ENCODE data around the gene AKR1A1.

The AKR1A1 gene

GRCh38 chr1:45544530-45544929, 6.1 kb upstream of the AKR1A1 start:
- Histone ChIP-seq H3K36me3 (ENCODE audit: control insufficient read depth in 1 of 2, insufficient read depth in 2 of 2, low read length in 2 of 2) (no peaks in the 10 kb centered on the region), H3K27me3 (ENCODE audit: control insufficient read depth in 1 of 2, insufficient read depth in 2 of 2, low read length in 2 of 2) (no peaks in the 10 kb centered on the region), H3K9ac (ENCODE audit: low read depth in 1 of 2, low read length in 2 of 2) (no peak overlapping the region), H3K27ac (ENCODE audit: low read depth, low read length) (peak overlapping the region; percentile 35), H3K4me3 (ENCODE audit: low read depth in 1 of 2, low read length in 2 of 2) (no peak overlapping the region), H3K4me1 (ENCODE audit: control insufficient read depth in 1 of 2, insufficient read depth in 2 of 2, low read length in 2 of 2) (peaks cover 27 to 34% of the 10 kb centered on the region in 2 donors), H3K9me3 (ENCODE audit: control insufficient read depth in 1 of 2, low read length in 2 of 2) (no peaks in the 10 kb centered on the region)

GRCh38 chr1:45545019-45545493, 5.6 kb upstream of the AKR1A1 start:
- H3K36me3 ChIP-seq (ENCODE audit: control insufficient read depth in 1 of 2, insufficient read depth in 2 of 2, low read length in 2 of 2), result no peaks in the 10 kb centered on the region
- no peak overlapping the region for H3K4me3 ChIP-seq (ENCODE audit: low read depth in 1 of 2, low read length in 2 of 2)
- H3K4me1 ChIP-seq (ENCODE audit: control insufficient read depth in 1 of 2, insufficient read depth in 2 of 2, low read length in 2 of 2), result peaks cover 27 to 34% of the 10 kb centered on the region in 2 donors
- H3K9ac ChIP-seq (ENCODE audit: low read depth in 1 of 2, low read length in 2 of 2), result peak overlapping the region in 1 of 2 donors; percentile 43
- no peak overlapping the region for H3K27ac ChIP-seq (ENCODE audit: low read depth, low read length)
- no peaks in the 10 kb centered on the region for H3K9me3 ChIP-seq (ENCODE audit: control insufficient read depth in 1 of 2, low read length in 2 of 2)
- H3K27me3 ChIP-seq (ENCODE audit: control insufficient read depth in 1 of 2, insufficient read depth in 2 of 2, low read length in 2 of 2), result no peaks in the 10 kb centered on the region

GRCh38 chr1:45545553-45546310, 4.9 kb upstream of the AKR1A1 start:
- Histone ChIP-seq H3K4me1 (ENCODE audit: control insufficient read depth in 1 of 2, insufficient read depth in 2 of 2, low read length in 2 of 2) (peaks cover 31 to 38% of the 10 kb centered on the region in 2 donors), H3K27me3 (ENCODE audit: control insufficient read depth in 1 of 2, insufficient read depth in 2 of 2, low read length in 2 of 2) (no peaks in the 10 kb centered on the region), H3K9ac (ENCODE audit: low read depth in 1 of 2, low read length in 2 of 2) (peak overlapping the region in 1 of 2 donors; percentile 43), H3K4me3 (ENCODE audit: low read depth in 1 of 2, low read length in 2 of 2) (no peak overlapping the region), H3K27ac (ENCODE audit: low read depth, low read length) (no peak overlapping the region), H3K36me3 (ENCODE audit: control insufficient read depth in 1 of 2, insufficient read depth in 2 of 2, low read length in 2 of 2) (no peaks in the 10 kb centered on the region), H3K9me3 (ENCODE audit: control insufficient read depth in 1 of 2, low read length in 2 of 2) (no peaks in the 10 kb centered on the region)

GRCh38 chr1:45551684-45552083, 1.1 kb downstream of the AKR1A1 start:
- Histone ChIP-seq H3K27me3 (ENCODE audit: control insufficient read depth in 1 of 2, insufficient read depth in 2 of 2, low read length in 2 of 2) (no peaks in the 10 kb centered on the region), H3K27ac (ENCODE audit: low read depth, low read length) (no peak overlapping the region), H3K36me3 (ENCODE audit: control insufficient read depth in 1 of 2, insufficient read depth in 2 of 2, low read length in 2 of 2) (peaks cover 0 to 6% of the 10 kb centered on the region in 2 donors), H3K9ac (ENCODE audit: low read depth in 1 of 2, low read length in 2 of 2) (peak overlapping the region; percentile 76 to 86), H3K4me1 (ENCODE audit: control insufficient read depth in 1 of 2, insufficient read depth in 2 of 2, low read length in 2 of 2) (peaks cover 9 to 25% of the 10 kb centered on the region in 2 donors), H3K4me3 (ENCODE audit: low read depth in 1 of 2, low read length in 2 of 2) (peak overlapping the region; percentile 88 to 90), H3K9me3 (ENCODE audit: control insufficient read depth in 1 of 2, low read length in 2 of 2) (no peaks in the 10 kb centered on the region)

GRCh38 chr1:45552331-45552730, 1.7 kb downstream of the AKR1A1 start:
- H3K27ac ChIP-seq (ENCODE audit: low read depth, low read length), result no peak overlapping the region
- H3K9ac ChIP-seq (ENCODE audit: low read depth in 1 of 2, low read length in 2 of 2), result peak overlapping the region in 1 of 2 donors; percentile 76

GRCh38 chr1:45554198-45554597, 3.6 kb downstream of the AKR1A1 start:
- no peak overlapping the region for H3K4me3 ChIP-seq (ENCODE audit: low read depth in 1 of 2, low read length in 2 of 2)
- no peak overlapping the region for H3K27ac ChIP-seq (ENCODE audit: low read depth, low read length)
- peaks cover 20 to 39% of the 10 kb centered on the region in 2 donors for H3K4me1 ChIP-seq (ENCODE audit: control insufficient read depth in 1 of 2, insufficient read depth in 2 of 2, low read length in 2 of 2)
- H3K36me3 ChIP-seq (ENCODE audit: control insufficient read depth in 1 of 2, insufficient read depth in 2 of 2, low read length in 2 of 2), result peaks cover 0 to 6% of the 10 kb centered on the region in 2 donors
- H3K27me3 ChIP-seq (ENCODE audit: control insufficient read depth in 1 of 2, insufficient read depth in 2 of 2, low read length in 2 of 2), result no peaks in the 10 kb centered on the region
- H3K9me3 ChIP-seq (ENCODE audit: control insufficient read depth in 1 of 2, low read length in 2 of 2), result no peaks in the 10 kb centered on the region
- no peak overlapping the region for H3K9ac ChIP-seq (ENCODE audit: low read depth in 1 of 2, low read length in 2 of 2)

More at GRCh38 chr1:45552331-45552730, 1.7 kb downstream of the AKR1A1 start:
- Histone ChIP-seq H3K9me3 (ENCODE audit: control insufficient read depth in 1 of 2, low read length in 2 of 2) (no peaks in the 10 kb centered on the region), H3K4me3 (ENCODE audit: low read depth in 1 of 2, low read length in 2 of 2) (peak overlapping the region; percentile 20 to 88), H3K36me3 (ENCODE audit: control insufficient read depth in 1 of 2, insufficient read depth in 2 of 2, low read length in 2 of 2) (peaks cover 0 to 6% of the 10 kb centered on the region in 2 donors), H3K4me1 (ENCODE audit: control insufficient read depth in 1 of 2, insufficient read depth in 2 of 2, low read length in 2 of 2) (peaks cover 12 to 29% of the 10 kb centered on the region in 2 donors), H3K27me3 (ENCODE audit: control insufficient read depth in 1 of 2, insufficient read depth in 2 of 2, low read length in 2 of 2) (no peaks in the 10 kb centered on the region)

- Histone ChIP-seq H3K4me3 (ENCODE audit: low read depth in 1 of 2, low read length in 2 of 2) (no peak overlapping the region), H3K4me1 (ENCODE audit: control insufficient read depth in 1 of 2, insufficient read depth in 2 of 2, low read length in 2 of 2) (peaks cover 20 to 31% of the 10 kb centered on the region in 2 donors), H3K27me3 (ENCODE audit: control insufficient read depth in 1 of 2, insufficient read depth in 2 of 2, low read length in 2 of 2) (no peaks in the 10 kb centered on the region), H3K9ac (ENCODE audit: low read depth in 1 of 2, low read length in 2 of 2) (peak overlapping the region in 1 of 2 donors; percentile 33), H3K36me3 (ENCODE audit: control insufficient read depth in 1 of 2, insufficient read depth in 2 of 2, low read length in 2 of 2) (peaks cover 5 to 23% of the 10 kb centered on the region in 2 donors), H3K27ac (ENCODE audit: low read depth, low read length) (no peak overlapping the region), H3K9me3 (ENCODE audit: control insufficient read depth in 1 of 2, low read length in 2 of 2) (no peaks in the 10 kb centered on the region)
Observed at GRCh38 chr1:45557422-45557944, 6.9 kb downstream of the AKR1A1 start.

GRCh38 chr1:45563843-45564242, 13.2 kb downstream of the AKR1A1 start:
- peaks cover 36 to 52% of the 10 kb centered on the region in 2 donors for H3K36me3 ChIP-seq (ENCODE audit: control insufficient read depth in 1 of 2, insufficient read depth in 2 of 2, low read length in 2 of 2)
- no peaks in the 10 kb centered on the region for H3K9me3 ChIP-seq (ENCODE audit: control insufficient read depth in 1 of 2, low read length in 2 of 2)
- no peak overlapping the region for H3K27ac ChIP-seq (ENCODE audit: low read depth, low read length)
- no peaks in the 10 kb centered on the region for H3K27me3 ChIP-seq (ENCODE audit: control insufficient read depth in 1 of 2, insufficient read depth in 2 of 2, low read length in 2 of 2)
- H3K9ac ChIP-seq (ENCODE audit: low read depth in 1 of 2, low read length in 2 of 2), result no peak overlapping the region
- no peak overlapping the region for H3K4me3 ChIP-seq (ENCODE audit: low read depth in 1 of 2, low read length in 2 of 2)
- peaks cover 9 to 11% of the 10 kb centered on the region in 2 donors for H3K4me1 ChIP-seq (ENCODE audit: control insufficient read depth in 1 of 2, insufficient read depth in 2 of 2, low read length in 2 of 2)

GRCh38 chr1:45566722-45567121, 16.1 kb downstream of the AKR1A1 start:
- peaks cover 45 to 64% of the 10 kb centered on the region in 2 donors for H3K36me3 ChIP-seq (ENCODE audit: control insufficient read depth in 1 of 2, insufficient read depth in 2 of 2, low read length in 2 of 2)
- peaks cover 3 to 4% of the 10 kb centered on the region in 2 donors for H3K4me1 ChIP-seq (ENCODE audit: control insufficient read depth in 1 of 2, insufficient read depth in 2 of 2, low read length in 2 of 2)
- H3K27me3 ChIP-seq (ENCODE audit: control insufficient read depth in 1 of 2, insufficient read depth in 2 of 2, low read length in 2 of 2), result no peaks in the 10 kb centered on the region
- H3K9ac ChIP-seq (ENCODE audit: low read depth in 1 of 2, low read length in 2 of 2), result no peak overlapping the region
- H3K9me3 ChIP-seq (ENCODE audit: control insufficient read depth in 1 of 2, low read length in 2 of 2), result no peaks in the 10 kb centered on the region
- no peak overlapping the region for H3K27ac ChIP-seq (ENCODE audit: low read depth, low read length)
- H3K4me3 ChIP-seq (ENCODE audit: low read depth in 1 of 2, low read length in 2 of 2), result no peak overlapping the region

- Histone ChIP-seq H3K4me1 (ENCODE audit: control insufficient read depth in 1 of 2, insufficient read depth in 2 of 2, low read length in 2 of 2) (no peaks in the 10 kb centered on the region), H3K9me3 (ENCODE audit: control insufficient read depth in 1 of 2, low read length in 2 of 2) (no peaks in the 10 kb centered on the region), H3K9ac (ENCODE audit: low read depth in 1 of 2, low read length in 2 of 2) (no peak overlapping the region), H3K27ac (ENCODE audit: low read depth, low read length) (no peak overlapping the region), H3K36me3 (ENCODE audit: control insufficient read depth in 1 of 2, insufficient read depth in 2 of 2, low read length in 2 of 2) (peaks cover 41 to 61% of the 10 kb centered on the region in 2 donors), H3K4me3 (ENCODE audit: low read depth in 1 of 2, low read length in 2 of 2) (no peak overlapping the region), H3K27me3 (ENCODE audit: control insufficient read depth in 1 of 2, insufficient read depth in 2 of 2, low read length in 2 of 2) (no peaks in the 10 kb centered on the region)
Observed at GRCh38 chr1:45567911-45568310, 17.3 kb downstream of the AKR1A1 start.
